ENCODE measurements around the gene ATP5PD.
"Not testable (repeated sequence)": the region's sequence is repeated elsewhere in the genome, so short reads cannot be mapped to it uniquely, and the experiment has no call there.

ATP5PD gene

DNA sequence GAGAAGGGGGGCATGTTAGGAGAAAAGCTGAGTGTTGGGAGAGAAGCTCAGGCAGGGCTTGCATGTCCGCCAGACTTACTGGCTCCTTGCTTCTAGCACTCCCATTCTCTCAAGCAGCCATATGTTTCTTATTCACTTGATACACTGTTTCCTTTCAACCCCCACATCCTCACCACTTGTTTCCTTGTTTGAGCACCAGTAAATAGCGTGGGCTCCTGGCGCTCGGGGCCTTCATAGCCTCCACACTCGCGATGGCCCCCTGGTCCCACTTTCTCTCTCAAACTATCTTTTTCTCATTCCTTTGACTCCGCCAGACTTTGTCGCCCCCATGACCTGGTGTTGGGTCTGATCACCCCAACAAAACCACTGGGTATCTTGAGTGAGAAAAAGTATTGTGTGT is 16.6 kb downstream of the ATP5PD start:
- Histone ChIP-seq H3K79me2 (no peaks in the 10 kb centered on the region), H3K36me3 (ENCODE audit: control insufficient read depth, insufficient read depth, low read length) (no peaks in the 10 kb centered on the region), H3K4me2 (ENCODE audit: low read length) (no peak overlapping the region), H3K4me1 (peaks cover 6% of the 10 kb centered on the region), H3K27me3 (ENCODE audit: control insufficient read depth, insufficient read depth, low read length) (no peaks in the 10 kb centered on the region), H3K27ac (no peak overlapping the region), H3K9ac (no peak overlapping the region), H2AFZ (no peak overlapping the region), H3K4me3 (ENCODE audit: low read depth, low read length) (no peak overlapping the region), H3K9me3 (ENCODE audit: control insufficient read depth, low read length) (no peaks in the 10 kb centered on the region)
- TF ChIP-seq, protein P1, sequence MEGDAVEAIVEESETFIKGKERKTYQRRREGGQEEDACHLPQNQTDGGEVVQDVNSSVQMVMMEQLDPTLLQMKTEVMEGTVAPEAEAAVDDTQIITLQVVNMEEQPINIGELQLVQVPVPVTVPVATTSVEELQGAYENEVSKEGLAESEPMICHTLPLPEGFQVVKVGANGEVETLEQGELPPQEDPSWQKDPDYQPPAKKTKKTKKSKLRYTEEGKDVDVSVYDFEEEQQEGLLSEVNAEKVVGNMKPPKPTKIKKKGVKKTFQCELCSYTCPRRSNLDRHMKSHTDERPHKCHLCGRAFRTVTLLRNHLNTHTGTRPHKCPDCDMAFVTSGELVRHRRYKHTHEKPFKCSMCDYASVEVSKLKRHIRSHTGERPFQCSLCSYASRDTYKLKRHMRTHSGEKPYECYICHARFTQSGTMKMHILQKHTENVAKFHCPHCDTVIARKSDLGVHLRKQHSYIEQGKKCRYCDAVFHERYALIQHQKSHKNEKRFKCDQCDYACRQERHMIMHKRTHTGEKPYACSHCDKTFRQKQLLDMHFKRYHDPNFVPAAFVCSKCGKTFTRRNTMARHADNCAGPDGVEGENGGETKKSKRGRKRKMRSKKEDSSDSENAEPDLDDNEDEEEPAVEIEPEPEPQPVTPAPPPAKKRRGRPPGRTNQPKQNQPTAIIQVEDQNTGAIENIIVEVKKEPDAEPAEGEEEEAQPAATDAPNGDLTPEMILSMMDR (IDR thresholded peaks at IDR 0.05), result no peak

- not testable (repeated sequence) for H3K4me1 ChIP-seq; H2AFZ ChIP-seq; H3K9me3 ChIP-seq (ENCODE audit: control insufficient read depth, low read length); H3K4me2 ChIP-seq (ENCODE audit: low read length); H3K79me2 ChIP-seq; H3K9ac ChIP-seq; H3K36me3 ChIP-seq (ENCODE audit: control insufficient read depth, insufficient read depth, low read length); H3K27ac ChIP-seq; H3K4me3 ChIP-seq (ENCODE audit: low read depth, low read length); H3K27me3 ChIP-seq (ENCODE audit: control insufficient read depth, insufficient read depth, low read length)
These were observed 20.1 kb downstream of the ATP5PD start for GRCh38 chr17:75026650-75027049.

GRCh38 chr17:75025398-75025734 is 21.4 kb downstream of the ATP5PD start:
- not testable (repeated sequence) for H3K4me1 ChIP-seq; H3K36me3 ChIP-seq (ENCODE audit: control insufficient read depth, insufficient read depth, low read length); H3K27ac ChIP-seq

DNA sequence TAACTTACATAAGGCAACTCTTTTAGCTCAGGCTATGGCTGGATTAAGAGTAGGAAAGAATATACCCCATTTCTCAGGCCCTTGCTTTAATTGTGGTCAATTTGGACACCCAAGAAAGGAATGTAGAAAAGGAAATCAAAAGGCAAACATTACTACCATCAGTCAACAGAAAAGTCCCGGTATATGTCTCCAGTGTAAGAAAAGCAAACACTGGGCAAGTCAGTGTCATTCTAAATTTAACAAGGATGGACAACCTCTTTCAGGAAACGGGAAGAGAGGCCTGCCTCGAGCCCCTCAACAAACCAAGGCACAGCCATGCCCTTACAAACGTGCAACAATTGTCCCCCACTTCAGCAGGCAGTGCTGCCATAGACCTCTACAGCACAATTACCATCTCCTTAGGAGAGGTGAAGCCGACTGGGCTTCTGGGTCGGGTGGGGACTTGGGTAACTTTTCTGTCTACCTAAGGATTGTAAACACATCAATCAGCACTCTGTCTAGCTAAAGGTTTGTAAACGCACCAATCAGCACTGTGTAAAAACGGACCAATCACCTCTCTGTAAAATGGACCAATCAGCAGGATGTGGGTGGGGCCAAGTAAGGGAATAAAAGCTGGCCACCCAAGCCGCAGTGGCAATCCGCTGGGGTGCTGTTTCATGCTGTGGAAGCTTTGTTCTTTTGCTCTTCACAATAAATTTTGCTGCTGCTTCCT is 21.9 kb downstream of the ATP5PD start:
- no peak overlapping the region for H3K4me2 ChIP-seq (ENCODE audit: low read length)
- H3K79me2 ChIP-seq, result no peaks in the 10 kb centered on the region
- H3K36me3 ChIP-seq (ENCODE audit: control insufficient read depth, insufficient read depth, low read length), result no peaks in the 10 kb centered on the region
- H3K9me3 ChIP-seq (ENCODE audit: control insufficient read depth, low read length), result no peaks in the 10 kb centered on the region
- no peak overlapping the region for H3K4me3 ChIP-seq (ENCODE audit: low read depth, low read length)
- H3K9ac ChIP-seq, result no peak overlapping the region
- no peaks in the 10 kb centered on the region for H3K4me1 ChIP-seq
- TF ChIP-seq, protein P1 (IDR thresholded peaks at IDR 0.05), result no peak
- no peak overlapping the region for H2AFZ ChIP-seq
- no peak overlapping the region for H3K27ac ChIP-seq
- H3K27me3 ChIP-seq (ENCODE audit: control insufficient read depth, insufficient read depth, low read length), result no peaks in the 10 kb centered on the region

More at GRCh38 chr17:75025398-75025734, 21.4 kb downstream of the ATP5PD start:
- H3K4me2 ChIP-seq (ENCODE audit: low read length); H2AFZ ChIP-seq; H3K4me3 ChIP-seq (ENCODE audit: low read depth, low read length); H3K9me3 ChIP-seq (ENCODE audit: control insufficient read depth, low read length); H3K27me3 ChIP-seq (ENCODE audit: control insufficient read depth, insufficient read depth, low read length); H3K79me2 ChIP-seq; H3K9ac ChIP-seq: not testable (repeated sequence)

DNA sequence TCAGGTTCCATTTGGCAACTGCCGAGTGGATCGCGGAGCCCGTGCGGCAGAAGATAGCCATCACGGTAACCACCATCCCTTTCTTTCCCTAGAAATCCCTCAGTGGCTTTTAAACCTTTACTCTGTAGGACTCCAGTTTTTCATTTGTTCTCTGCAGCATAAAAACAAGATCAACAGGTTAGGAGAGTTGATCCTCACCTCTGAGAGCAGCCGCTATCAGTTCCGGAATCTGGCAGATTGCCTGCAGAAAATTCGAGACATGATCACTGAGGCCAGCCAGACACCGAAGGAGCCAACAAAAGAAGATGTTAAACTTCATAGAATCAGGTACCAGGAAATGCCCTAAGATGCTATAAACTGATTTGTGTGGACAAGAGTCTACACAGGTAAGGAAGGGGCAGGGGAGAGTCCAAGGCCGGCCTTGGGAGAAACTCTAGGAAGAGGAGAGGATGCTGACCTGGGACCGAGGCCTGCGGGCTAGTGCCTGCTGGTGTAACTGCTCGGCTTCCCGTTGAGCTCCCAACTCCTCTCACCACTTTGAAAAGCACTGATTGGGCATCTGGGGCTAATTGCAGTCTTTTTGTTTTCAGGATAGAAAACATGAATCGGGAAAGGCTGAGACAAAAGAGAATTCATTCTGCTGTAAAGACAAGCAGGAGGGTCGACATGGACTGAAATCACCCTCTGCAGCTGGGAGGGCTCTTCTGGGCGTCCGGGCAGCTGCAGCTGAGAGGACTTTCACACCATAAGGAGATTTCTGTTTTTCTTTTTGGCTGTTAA is 26.2 kb downstream of the ATP5PD start:
- H3K9ac ChIP-seq, result no peak overlapping the region
- no peak overlapping the region for H2AFZ ChIP-seq
- TF ChIP-seq, protein P1 (IDR thresholded peaks at IDR 0.05), result no peak
- no peak overlapping the region for H3K4me2 ChIP-seq (ENCODE audit: low read length)
- no peak overlapping the region for H3K4me3 ChIP-seq (ENCODE audit: low read depth, low read length)
- no peaks in the 10 kb centered on the region for H3K36me3 ChIP-seq (ENCODE audit: control insufficient read depth, insufficient read depth, low read length)
- no peaks in the 10 kb centered on the region for H3K9me3 ChIP-seq (ENCODE audit: control insufficient read depth, low read length)
- H3K79me2 ChIP-seq, result peaks cover 4% of the 10 kb centered on the region
- no peaks in the 10 kb centered on the region for H3K4me1 ChIP-seq
- no peak overlapping the region for H3K27ac ChIP-seq
- H3K27me3 ChIP-seq (ENCODE audit: control insufficient read depth, insufficient read depth, low read length), result no peaks in the 10 kb centered on the region

All from parathyroid adenoma (tissue), 2 donors.